ENCODE results near the gene C9orf152.

C9orf152 gene

GRCh38 chr9:110179734-110180133 lies 28.2 kb downstream of the C9orf152 start:
- DNase-seq = no peak

DNA sequence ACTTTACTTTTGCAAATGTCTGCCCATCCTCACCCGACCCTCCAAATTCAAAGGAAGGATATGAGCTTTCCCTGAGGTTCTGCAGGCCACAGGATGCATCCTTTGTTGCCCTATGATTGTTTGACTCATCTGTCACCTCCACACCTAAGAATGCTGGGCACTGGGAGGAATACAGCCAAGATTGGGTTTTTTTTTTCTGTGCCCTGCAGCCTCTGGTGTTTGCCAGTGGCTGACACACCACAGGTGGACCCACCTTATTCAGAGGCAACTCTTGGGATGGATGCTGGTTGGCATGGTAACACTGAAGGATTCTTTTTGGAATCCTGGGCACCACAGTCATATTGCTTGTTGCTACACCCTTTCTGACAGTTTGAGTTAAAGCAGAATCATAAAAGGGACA lies 29.7 kb downstream of the C9orf152 start:
- no peak for DNase-seq

DNA sequence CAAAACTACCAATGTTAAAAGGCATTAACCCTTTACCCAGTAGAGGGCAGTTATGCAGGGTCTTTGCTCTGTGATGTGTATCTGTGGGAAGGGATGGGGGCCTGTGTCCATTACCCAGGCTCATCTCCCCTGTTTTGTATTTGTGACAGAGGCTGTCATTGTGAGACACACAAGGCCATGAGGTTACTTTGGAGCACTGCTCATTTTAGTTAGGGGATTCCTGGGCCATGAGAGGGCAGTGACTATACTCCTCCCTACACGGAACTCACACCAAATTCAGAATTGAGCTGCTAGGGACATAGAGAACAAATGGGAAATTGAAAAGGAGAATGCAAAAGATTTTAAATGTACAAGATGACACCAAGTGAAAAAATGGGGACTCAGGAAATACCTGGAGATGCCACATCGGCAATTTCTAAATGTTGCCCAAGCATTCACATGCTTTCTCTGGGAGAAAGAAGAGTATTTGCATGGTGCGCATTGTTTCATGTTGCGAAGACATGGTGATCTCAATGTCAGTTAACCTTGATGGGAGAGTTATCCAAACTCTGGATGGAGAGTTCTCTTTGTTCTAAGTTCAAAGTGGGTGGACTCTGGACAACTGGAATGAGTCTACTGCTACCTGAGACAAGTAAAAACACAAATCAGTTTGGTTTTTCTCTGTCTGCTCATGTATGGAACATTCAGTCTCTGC lies 32.5 kb downstream of the C9orf152 start:
- DNase-seq = no peak

GRCh38 chr9:110173322-110173642 lies 34.7 kb downstream of the C9orf152 start:
- DNase-seq = no peak

- DNase-seq = no peak
Observed at GRCh38 chr9:110170357-110171257, 37.4 kb downstream of the C9orf152 start.

DNA sequence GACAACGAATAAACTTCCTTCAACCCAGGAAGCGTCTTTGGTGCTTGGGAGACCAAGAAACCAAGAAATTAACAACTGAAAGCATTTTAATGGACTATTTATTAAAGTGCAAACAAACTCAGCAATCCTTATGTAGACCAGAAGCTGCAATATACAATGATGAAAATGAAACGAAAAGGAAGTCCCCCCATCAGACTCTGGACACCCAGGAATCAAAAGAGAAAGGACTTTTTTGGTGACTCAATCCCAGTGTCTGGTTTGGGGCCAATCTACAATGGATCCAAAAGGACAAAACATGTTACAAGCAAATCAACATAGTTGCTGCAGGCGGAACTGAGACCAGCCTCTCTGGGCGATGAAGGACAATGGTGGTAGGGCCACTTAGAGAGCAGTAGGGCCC lies 39.5 kb downstream of the C9orf152 start:
- DNase-seq = no peak

DNA sequence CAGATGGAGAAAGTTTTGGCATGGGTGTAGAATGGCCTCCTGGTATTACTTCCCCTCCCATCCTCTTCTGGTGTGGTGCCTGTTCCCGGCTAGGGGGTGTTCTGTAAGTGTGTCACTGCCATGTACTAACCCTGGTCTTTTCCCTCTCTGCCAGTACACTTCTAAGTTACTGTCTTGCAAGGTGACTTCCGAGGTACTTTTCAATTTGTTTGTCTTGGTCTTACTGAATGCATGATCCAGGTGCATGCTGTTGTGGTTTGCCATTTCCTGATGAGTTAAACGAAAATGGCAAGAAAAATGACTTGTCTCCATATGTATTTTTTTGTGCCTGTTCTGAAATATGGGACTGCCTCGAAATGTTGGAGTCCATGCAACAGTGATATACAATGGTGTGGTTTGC lies 46.0 kb downstream of the C9orf152 start:
- no peak for DNase-seq

DNA sequence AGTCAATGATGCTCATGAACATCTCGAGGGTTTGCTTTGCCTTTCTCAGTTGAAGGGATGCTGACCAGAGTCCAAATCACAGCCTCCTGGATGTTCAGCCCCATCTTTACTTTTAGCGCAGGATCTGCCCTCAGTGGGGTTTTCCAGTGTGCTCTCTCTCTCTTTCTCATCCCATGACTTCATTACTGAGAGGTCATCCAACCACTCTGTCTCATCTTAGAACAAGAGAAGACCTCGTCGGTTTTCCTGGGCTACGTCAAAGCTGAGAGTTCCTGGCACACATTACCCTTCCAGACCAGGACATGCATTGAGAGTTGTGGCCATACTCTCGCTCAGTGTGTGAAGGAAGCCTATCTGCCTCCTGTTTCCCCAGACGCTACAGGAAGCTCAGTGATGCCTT lies 47.3 kb downstream of the C9orf152 start:
- no peak for DNase-seq

DNA sequence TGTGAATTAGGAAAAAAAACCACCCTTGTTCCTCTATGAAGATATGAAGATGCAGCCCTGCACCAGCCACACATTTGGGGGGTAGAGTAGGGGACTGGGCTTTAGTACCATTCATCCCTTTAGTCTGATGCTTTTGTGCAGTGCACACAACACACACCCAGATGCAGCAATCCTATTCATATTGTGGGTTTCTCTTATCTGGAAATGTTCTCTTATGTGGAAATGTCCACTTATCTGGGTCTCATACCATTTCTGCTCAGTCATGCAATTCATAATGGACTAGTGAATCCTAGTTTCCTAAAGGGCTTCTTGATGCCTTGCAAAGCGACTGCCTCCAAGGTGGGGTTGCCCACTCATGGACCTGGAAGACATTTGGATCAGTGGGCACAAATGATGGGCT lies 47.8 kb downstream of the C9orf152 start:
- DNase-seq = no peak

- no peak for DNase-seq
Observed at GRCh38 chr9:110157823-110158664, 49.9 kb downstream of the C9orf152 start.

DNA sequence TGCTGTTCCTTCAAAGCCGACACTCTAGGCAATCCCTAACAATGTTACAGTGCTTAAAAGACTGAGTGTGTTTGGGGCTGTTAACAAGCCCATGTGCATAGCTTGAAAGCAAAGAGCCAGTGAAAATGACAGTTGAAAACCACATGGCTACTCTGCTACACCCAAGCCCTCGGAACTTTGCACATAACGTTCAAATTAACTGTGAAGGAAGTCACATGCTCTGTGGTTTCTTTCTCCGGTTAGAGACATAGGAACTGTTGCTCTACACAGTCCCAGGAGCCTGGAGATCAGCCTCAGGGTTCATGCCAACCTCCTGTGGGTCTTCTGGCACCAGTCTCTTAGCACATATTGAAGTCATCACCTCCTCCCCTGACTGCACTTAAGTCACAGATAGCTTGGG lies 51.1 kb downstream of the C9orf152 start:
- DNase-seq = no peak

GRCh38 chr9:110156416-110156815 lies 51.5 kb downstream of the C9orf152 start:
- no peak for DNase-seq

DNA sequence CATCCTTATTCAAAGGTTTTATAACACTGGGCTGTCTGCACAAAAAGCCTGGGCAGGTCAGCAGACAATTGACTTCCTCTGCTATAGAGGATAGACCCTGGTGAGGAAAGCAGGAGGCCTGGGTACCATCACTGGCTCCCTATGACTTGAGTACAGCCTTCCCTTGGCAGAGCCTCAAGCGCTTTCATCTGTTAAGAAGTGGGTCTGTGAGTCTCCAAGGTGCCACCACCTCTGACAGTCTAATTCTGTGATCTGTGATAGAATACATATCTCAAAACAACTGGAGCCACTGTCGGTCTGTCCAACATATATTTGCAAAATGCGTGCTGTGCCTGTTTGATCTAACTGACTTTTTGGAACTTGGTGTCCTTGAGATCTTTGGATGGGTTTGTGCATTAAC lies 52.2 kb downstream of the C9orf152 start:
- no peak for DNase-seq

DNA sequence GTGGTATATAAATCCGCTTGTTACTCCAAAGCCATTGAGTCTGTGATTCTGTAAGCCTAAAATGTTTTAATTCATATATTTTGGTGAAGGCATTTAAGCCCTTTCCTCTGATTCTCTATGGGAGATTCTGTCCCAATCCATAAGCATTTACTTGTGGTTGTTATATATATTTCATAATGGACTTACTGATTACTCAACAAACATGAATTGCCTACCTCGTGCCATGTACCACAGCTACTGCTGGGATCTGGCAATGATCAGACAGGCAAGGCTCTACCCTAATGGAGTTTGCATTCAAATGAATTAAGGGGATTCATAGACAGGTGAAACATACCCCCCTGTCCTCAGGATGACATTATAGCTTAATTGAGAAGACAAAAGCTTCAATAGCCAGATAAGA lies 54.5 kb downstream of the C9orf152 start:
- DNase-seq = no peak

DNA sequence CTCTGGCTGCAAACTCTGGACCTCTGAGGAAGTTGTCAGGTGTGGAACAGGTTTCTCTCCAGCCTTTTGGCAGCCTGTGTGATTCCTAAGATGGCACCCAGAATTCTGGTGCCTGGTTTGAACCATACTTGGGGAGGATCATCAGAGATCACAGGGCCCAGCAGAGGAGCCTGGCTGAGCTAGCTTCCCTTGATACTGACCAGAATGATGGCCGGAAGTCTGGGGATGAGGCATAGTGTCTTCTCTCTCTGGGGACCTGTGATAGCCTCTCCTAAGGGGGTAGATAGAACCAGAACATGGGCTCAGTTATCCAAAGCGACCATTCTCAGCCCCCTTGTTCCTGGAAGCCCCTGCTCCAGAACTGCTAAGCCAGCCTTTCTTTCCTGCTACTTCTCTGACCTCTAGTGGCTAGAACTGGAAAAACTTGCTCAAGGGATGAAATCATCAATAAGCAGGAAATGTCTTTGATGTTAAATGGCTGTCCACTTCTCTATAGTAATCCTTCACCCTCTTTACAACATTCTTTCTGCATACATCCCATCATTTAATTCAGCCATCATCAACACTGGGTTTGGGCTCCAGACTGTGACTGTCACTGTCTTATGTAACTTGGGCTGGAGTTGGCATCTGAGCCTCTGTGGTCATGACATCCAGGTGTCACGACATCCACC lies 55.1 kb downstream of the C9orf152 start:
- DNase-seq = peak; percentile 1 to 54

All from NCI-H2081 (cell line).